ENCODE results near the gene VPS18.

- TF ChIP-seq POLR2A (IDR thresholded peaks at IDR 0.05; ENCODE audit: extremely low read depth, insufficient read length) (no peak), CTCF (IDR thresholded peaks at IDR 0.05; ENCODE audit: low read depth, low read length) (no peak), MYC (IDR thresholded peaks at IDR 0.05; ENCODE audit: low read depth, low read length) (no peak)
Measured at GRCh38 chr15:40853241-40853890, 40.9 kb upstream of the VPS18 start.
